GM06990 (cell line): ENCODE results near the gene ADTRP.
"Not testable (repeated sequence)": the region's sequence is repeated elsewhere in the genome, so short reads cannot be mapped to it uniquely, and the experiment has no call there.

Experiments
- DNase-seq: peaks from one replicate; pipeline ENCODE4 v3.0.0-alpha.2; 2011; ENCODE audit not compliant: insufficient read length; ENCODE audit errors: extremely low read depth
- H3K27me3 ChIP-seq: replicated peaks from 2 replicates; pipeline ENCODE4 v1.6.0; 2011; ENCODE audit warnings: low read length; ENCODE audit not compliant: control insufficient read depth, insufficient read depth
- H3K36me3 ChIP-seq: 2 replicates; pipeline ENCODE4 v1.5.1; 2011; ENCODE audit warnings: low read length; ENCODE audit not compliant: control insufficient read depth, insufficient read depth
- H3K4me3 ChIP-seq: replicated peaks from 2 replicates; pipeline ENCODE4 v1.5.1; 2011; ENCODE audit warnings: low read depth, mild to moderate bottlenecking, control low read depth, low read length
- CTCF ChIP-seq: IDR thresholded peaks from 2 replicates; pipeline ENCODE4 v1.5.1; 2011; ENCODE audit warnings: low read length, control low read depth, mild to moderate bottlenecking, inconsistent platforms; ENCODE audit not compliant: insufficient read depth, poor library complexity, severe bottlenecking

Gene ADTRP

GRCh38 chr6:11699576-11699975 lies 79.0 kb downstream of the ADTRP start:
- no peak for DNase-seq
- Histone ChIP-seq H3K4me3 (no peak overlapping the region), H3K36me3 (no peaks in the 10 kb centered on the region; the same call in 1 of the 2 replicates), H3K27me3 (no peaks in the 10 kb centered on the region)
- TF ChIP-seq CTCF: no peak

DNA sequence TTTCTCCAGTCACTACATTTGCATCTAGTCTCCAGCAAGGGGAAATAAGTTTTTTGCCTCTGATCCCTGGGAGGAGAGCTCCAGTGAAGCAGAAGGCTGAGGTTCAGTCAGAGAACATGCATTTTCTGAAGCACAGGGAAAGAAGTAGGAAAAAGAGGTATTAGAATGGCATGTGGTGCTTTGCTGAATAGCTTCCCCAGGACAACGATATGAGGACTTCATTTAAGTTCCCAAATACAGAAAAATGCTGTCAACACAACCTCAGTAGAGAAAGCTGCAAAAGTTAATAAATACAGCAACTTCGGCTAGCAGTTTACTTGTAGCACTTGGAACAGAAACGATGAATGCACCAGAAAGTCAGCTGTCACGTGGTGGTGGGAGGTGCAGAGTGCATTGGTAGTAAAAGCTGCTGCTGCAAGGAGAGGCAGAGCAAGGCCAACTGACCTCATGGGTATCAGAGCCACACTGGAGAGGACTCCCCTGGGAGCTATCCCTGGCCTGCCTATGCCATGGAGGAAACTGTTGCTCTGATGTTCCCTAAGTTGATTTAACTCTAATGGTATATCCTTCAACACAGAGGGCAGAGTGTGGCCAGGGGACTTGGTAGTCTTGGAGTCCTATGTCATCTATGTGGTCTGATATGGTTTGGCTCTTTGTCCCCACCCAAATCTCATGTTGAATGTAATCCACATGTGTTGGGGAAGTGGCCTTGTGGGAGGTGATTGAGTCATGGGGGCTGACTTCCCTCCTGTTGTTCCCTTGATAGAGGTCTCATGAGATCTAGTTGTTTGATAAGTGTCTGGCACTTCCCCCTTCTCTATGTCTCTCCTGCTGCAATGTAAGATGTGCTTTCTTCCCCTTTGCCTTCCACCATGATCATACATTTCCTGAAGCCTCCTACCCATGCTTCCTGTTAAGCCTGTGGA lies 85.9 kb downstream of the ADTRP start:
- Histone ChIP-seq H3K27me3 (no peaks in the 10 kb centered on the region), H3K36me3 (no peaks in the 10 kb centered on the region), H3K4me3 (no peak overlapping the region)
- no peak for DNase-seq
- no peak for TF ChIP-seq CTCF

DNA sequence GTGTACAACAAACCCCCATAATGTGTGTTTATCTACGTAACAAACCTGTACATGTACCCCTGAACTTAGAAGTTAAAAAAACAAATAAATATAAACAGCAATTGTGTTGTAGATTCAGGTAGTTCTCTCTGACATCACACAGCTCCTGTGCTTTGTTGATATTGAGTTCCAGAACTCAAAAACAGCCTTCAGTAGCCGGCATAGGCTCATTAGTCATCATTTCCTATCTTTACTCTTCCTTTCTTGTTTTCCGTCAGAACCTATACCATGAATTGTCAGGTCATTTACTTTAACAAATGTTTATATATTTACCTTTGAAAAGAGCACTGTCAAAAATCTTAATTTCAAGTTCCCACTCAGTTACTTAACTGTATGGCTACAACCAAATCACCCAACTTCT lies 88.8 kb downstream of the ADTRP start:
- Histone ChIP-seq H3K36me3 (no peaks in the 10 kb centered on the region), H3K4me3 (no peak overlapping the region), H3K27me3 (no peaks in the 10 kb centered on the region)
- no peak for DNase-seq
- TF ChIP-seq CTCF: no peak

DNA sequence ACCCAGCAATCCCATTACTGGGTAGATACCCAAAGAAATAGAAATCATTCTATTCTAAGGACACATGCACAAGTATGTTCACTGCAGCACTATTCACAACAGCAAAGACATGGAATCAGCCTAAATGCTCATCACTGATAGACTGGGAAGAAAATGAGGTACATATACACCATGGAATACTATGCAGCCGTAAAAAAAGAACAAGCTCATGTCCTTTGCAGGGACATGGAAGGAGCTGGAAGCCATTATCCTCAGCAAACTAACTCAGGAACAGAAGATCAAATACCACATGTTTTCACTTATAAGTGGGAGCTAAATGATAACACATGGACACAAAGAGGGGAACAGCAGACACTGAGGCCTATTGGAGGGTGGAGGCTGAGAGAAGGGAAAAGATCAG lies 89.2 kb downstream of the ADTRP start:
- not testable (repeated sequence) for H3K4me3 ChIP-seq, DNase-seq, H3K27me3 ChIP-seq, H3K36me3 ChIP-seq

DNA sequence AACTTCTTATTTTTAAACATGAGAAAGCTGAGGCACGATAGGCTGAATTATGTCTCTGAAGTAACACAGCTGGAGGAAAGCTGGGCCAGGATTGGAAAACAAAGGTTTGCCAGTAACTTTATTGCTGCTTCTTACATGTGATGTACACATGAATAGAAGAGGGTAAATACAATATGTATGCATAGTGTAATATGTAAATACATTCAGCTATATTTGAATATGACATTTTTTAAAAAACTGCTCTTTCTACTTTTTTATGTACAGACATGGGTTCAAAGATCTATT lies 90.2 kb downstream of the ADTRP start:
- Histone ChIP-seq H3K27me3 (no peaks in the 10 kb centered on the region), H3K4me3 (no peak overlapping the region), H3K36me3 (no peaks in the 10 kb centered on the region)
- DNase-seq: no peak
- TF ChIP-seq CTCF: no peak

DNA sequence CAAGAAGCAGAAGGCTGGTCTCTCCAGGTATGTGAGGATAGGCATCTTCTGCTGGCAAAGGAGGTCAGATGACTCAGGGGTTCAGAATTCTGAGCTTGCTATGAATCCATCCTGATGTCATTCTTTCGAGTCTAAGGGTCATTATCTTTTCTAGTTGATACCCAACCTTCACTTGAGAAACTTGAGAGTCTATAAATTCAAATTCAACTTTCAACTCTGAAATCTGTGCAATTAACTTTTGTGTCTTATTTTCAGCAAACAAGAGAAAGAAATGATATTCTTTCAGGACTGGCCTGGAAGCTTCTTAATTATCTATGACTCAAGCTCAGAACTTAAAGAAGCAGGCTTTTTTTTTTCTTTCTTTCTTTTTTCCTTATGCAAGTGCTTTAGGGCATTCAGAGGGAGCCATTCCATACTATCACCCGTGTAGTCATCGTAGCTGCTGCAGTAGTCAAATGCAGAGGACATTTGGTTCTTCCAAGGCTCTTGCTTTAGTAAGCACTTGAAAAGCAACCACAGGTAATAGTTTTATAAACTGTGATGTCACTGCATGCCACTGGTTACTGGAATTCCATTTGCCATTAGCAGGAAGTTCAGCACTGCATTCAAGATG lies 93.0 kb downstream of the ADTRP start:
- DNase-seq: no peak
- no peak overlapping the region for H3K4me3 ChIP-seq

More for the DNA sequence above, 93.0 kb downstream of the ADTRP start:
- TF ChIP-seq CTCF: no peak
- H3K27me3 ChIP-seq: no peaks in the 10 kb centered on the region
- H3K36me3 ChIP-seq: no peaks in the 10 kb centered on the region
